H1 (cell line): ENCODE measurements around the gene CDC42EP5. TPM values are rescaled to one million over a fixed set of nuclear protein-coding genes. Genes with fewer than 3 reads are reported as not detected.
A peak's percentile ranks its signal among the peaks of the same experiment; 100 is the strongest.

Experiments
- CTCF ChIA-PET: fragments of 300-600 bp; sonication (Branson Sonifier 250); formaldehyde crosslinking; loops from one replicate; lab custom pipeline; 2021; ENCODE audit not compliant: partially characterized antibody; lab: Charles Lee
- POLR2A ChIA-PET: fragments of 300-600 bp; sonication (Branson Sonifier 250); formaldehyde crosslinking; loops from one replicate; lab custom pipeline; 2021; ENCODE audit warnings: inconsistent platforms; ENCODE audit not compliant: partially characterized antibody; lab: Charles Lee
- DNase-seq, 2 experiments: peaks; one replicate each; pipeline versions ENCODE4 v3.0.0 to v3.0.0-alpha.2; 2010 to 2022; ENCODE audit warnings: low spot score in 2 of 2, low read depth in 1 of 2, mixed read lengths in 1 of 2
- FAIRE-seq: peaks from 2 replicates; lab custom pipeline; 2011; peaks lifted over from hg19 to GRCh38; lab: Jason Lieb, UNC
- H2AFZ ChIP-seq: 2 replicates; pipeline ENCODE4 v1.8.1; 2012; ENCODE audit warnings: low read length, inconsistent platforms
- H2AK5ac ChIP-seq: 2 replicates; pipeline ENCODE4 v1.6.1; 2013; ENCODE audit warnings: low read depth, low read length
- H2BK120ac ChIP-seq: replicated peaks from 2 replicates; pipeline ENCODE3; 2013; ENCODE audit warnings: low read depth, low read length, inconsistent platforms
- H2BK12ac ChIP-seq: 2 replicates; pipeline ENCODE4 v1.6.1; 2013; ENCODE audit warnings: low read depth, low read length
- H2BK15ac ChIP-seq: 2 replicates; pipeline ENCODE4 v1.6.1; 2013; ENCODE audit warnings: low read length
- H2BK20ac ChIP-seq: 2 replicates; pipeline ENCODE4 v1.6.1; 2013; ENCODE audit warnings: low read length
- H2BK5ac ChIP-seq: 2 replicates; pipeline ENCODE4 v1.6.1; 2013; ENCODE audit warnings: low read depth, low read length
- H3K14ac ChIP-seq: 2 replicates; pipeline ENCODE4 v1.6.1; 2013; ENCODE audit warnings: inconsistent platforms; ENCODE audit not compliant: insufficient read length
- H3K18ac ChIP-seq: 2 replicates; pipeline ENCODE4 v1.6.1; 2013; ENCODE audit warnings: low read length; ENCODE audit errors: extremely low read depth
- H3K23ac ChIP-seq: 2 replicates; pipeline ENCODE4 v1.6.1; 2013; ENCODE audit warnings: inconsistent platforms; ENCODE audit not compliant: insufficient read length
- H3K23me2 ChIP-seq: 2 replicates; pipeline ENCODE4 v1.6.1; 2013; ENCODE audit warnings: low read depth, low read length
- H3K27ac ChIP-seq: 2 replicates; pipeline ENCODE4 v1.6.1; 2011; ENCODE audit warnings: low read depth, low read length, inconsistent platforms
- H3K27me3 ChIP-seq, 4 experiments: replicated peaks in 1 of 4; 1 replicate in 1 of 4; 2 replicates in 3 of 4; pipeline versions ENCODE4 v1.6.1 to v1.8.1; 2011 to 2013; ENCODE audit warnings: low read length in 3 of 4, mild to moderate bottlenecking in 3 of 4, inconsistent platforms in 2 of 4, mixed read lengths in 2 of 4, moderate library complexity in 1 of 4; ENCODE audit not compliant: control insufficient read depth in 3 of 4, insufficient read depth in 3 of 4; ENCODE audit errors: extremely low read depth in 1 of 4
- H3K36me3 ChIP-seq, 4 experiments: 2 replicates each; pipeline versions ENCODE4 v1.6.1 to v1.8.1; 2011 to 2013; ENCODE audit warnings: mild to moderate bottlenecking in 4 of 4, low read length in 3 of 4, moderate library complexity in 2 of 4, control low read depth in 1 of 4, inconsistent platforms in 1 of 4; ENCODE audit not compliant: insufficient read depth in 4 of 4, control insufficient read depth in 2 of 4
- H3K4ac ChIP-seq: replicated peaks from 2 replicates; pipeline ENCODE3; 2013; ENCODE audit warnings: low read length, low read depth, mixed read lengths, inconsistent platforms; ENCODE audit not compliant: insufficient read length
- H3K4me1 ChIP-seq, 4 experiments: replicated peaks in 1 of 4; 1 replicate in 1 of 4; 2 replicates in 3 of 4; pipeline versions ENCODE4 v1.6.1 to v1.8.1; 2011 to 2013; ENCODE audit warnings: low read length in 3 of 4, inconsistent platforms in 2 of 4, mixed read lengths in 1 of 4; ENCODE audit not compliant: insufficient read depth in 4 of 4, control insufficient read depth in 3 of 4
- H3K4me2 ChIP-seq, 2 experiments: 2 replicates each; pipeline versions ENCODE4 v1.6.1 to v1.8.1; 2011 to 2013; ENCODE audit warnings: low read depth in 2 of 2, low read length in 2 of 2, control low read depth in 1 of 2, inconsistent platforms in 1 of 2, mild to moderate bottlenecking in 1 of 2; ENCODE audit not compliant: insufficient read depth in 1 of 2
- H3K4me3 ChIP-seq, 4 experiments: fragments of 200-600, 300-600 bp in 1 of 4; sonication (generic), shearing (Covaris generic), sonication (Bioruptor Twin) in 1 of 4; 2 replicates each; pipeline versions ENCODE4 v1.5.1 to v1.8.1; 2011 to 2016; ENCODE audit warnings: low read length in 4 of 4, low read depth in 3 of 4, control low read depth in 2 of 4, inconsistent platforms in 2 of 4, mild to moderate bottlenecking in 2 of 4, mixed read lengths in 1 of 4, moderate library complexity in 1 of 4; ENCODE audit not compliant: insufficient read depth in 2 of 4; ENCODE audit errors: extremely low read depth in 1 of 4
- H3K56ac ChIP-seq: replicated peaks from 2 replicates; pipeline ENCODE3; 2013; ENCODE audit warnings: low read depth, mild to moderate bottlenecking, mixed read lengths, low read length, inconsistent platforms; ENCODE audit not compliant: insufficient read length
- H3K79me1 ChIP-seq: 2 replicates; pipeline ENCODE4 v1.6.1; 2013; ENCODE audit warnings: low read depth, low read length, control low read depth
- H3K79me2 ChIP-seq, 2 experiments: 2 replicates each; pipeline versions ENCODE4 v1.6.1 to v1.8.1; 2012 to 2013; ENCODE audit warnings: low read length in 2 of 2, mild to moderate bottlenecking in 2 of 2, inconsistent platforms in 1 of 2; ENCODE audit not compliant: insufficient read depth in 2 of 2, control insufficient read depth in 1 of 2
- H3K9ac ChIP-seq, 4 experiments: replicated peaks in 1 of 4; 1 replicate in 1 of 4; 2 replicates in 3 of 4; pipeline versions ENCODE4 v1.6.1 to v1.8.1; 2011 to 2013; ENCODE audit warnings: low read depth in 3 of 4, low read length in 3 of 4, control low read depth in 2 of 4, mild to moderate bottlenecking in 2 of 4, moderate library complexity in 2 of 4, inconsistent platforms in 1 of 4; ENCODE audit errors: extremely low read depth in 1 of 4
- H3K9me3 ChIP-seq, 2 experiments: 2 replicates each; pipeline versions ENCODE4 v1.6.1 to v1.8.1; 2012 to 2013; ENCODE audit warnings: mild to moderate bottlenecking in 2 of 2, moderate library complexity in 2 of 2, control low read depth in 1 of 2, inconsistent platforms in 1 of 2, low read depth in 1 of 2, low read length in 1 of 2, mixed read lengths in 1 of 2; ENCODE audit not compliant: insufficient read depth in 2 of 2
- H4K20me1 ChIP-seq, 2 experiments: replicated peaks in 1 of 2; 2 replicates each; pipeline versions ENCODE3 to v1.8.1; 2011 to 2013; ENCODE audit warnings: inconsistent platforms in 2 of 2, low read length in 2 of 2, mild to moderate bottlenecking in 1 of 2; ENCODE audit not compliant: insufficient read depth in 2 of 2, control insufficient read depth in 1 of 2
- H4K5ac ChIP-seq: 2 replicates; pipeline ENCODE4 v1.6.1; 2013; ENCODE audit warnings: low read length, low read depth, mixed read lengths, inconsistent platforms; ENCODE audit not compliant: insufficient read length
- H4K8ac ChIP-seq: 2 replicates; pipeline ENCODE4 v1.8.0; 2013; ENCODE audit warnings: mild to moderate bottlenecking, moderate library complexity, low read length, inconsistent platforms; ENCODE audit not compliant: insufficient read depth; ENCODE audit errors: extremely low read depth
- H4K91ac ChIP-seq: replicated peaks from 2 replicates; pipeline ENCODE3; 2013; ENCODE audit warnings: low read length, mixed read lengths, inconsistent platforms; ENCODE audit not compliant: insufficient read length
- BACH1 ChIP-seq: IDR thresholded peaks from 2 replicates; pipeline ENCODE4 v1.6.1; 2012; ENCODE audit warnings: low read length, improper control_type of control experiment
- BRCA1 ChIP-seq: IDR thresholded peaks from 2 replicates; pipeline ENCODE4 v1.6.1; 2012; ENCODE audit warnings: low read depth, low read length, improper control_type of control experiment
- GABPA ChIP-seq: IDR thresholded peaks from 2 replicates; pipeline ENCODE4 v1.6.1; 2011; ENCODE audit warnings: mild to moderate bottlenecking, low read length, moderate library complexity, borderline replicate concordance; ENCODE audit not compliant: insufficient read depth
- KDM4A ChIP-seq: IDR thresholded peaks from one replicate; pipeline ENCODE4 v1.7.1; 2012; ENCODE audit warnings: low read depth, mild to moderate bottlenecking, moderate library complexity, low read length, inconsistent platforms; ENCODE audit not compliant: severe bottlenecking
- SIRT6 ChIP-seq: IDR thresholded peaks from one replicate; pipeline ENCODE4 v1.7.1; 2012; ENCODE audit warnings: low read length, inconsistent platforms
- SUZ12 ChIP-seq: fragments of 200-600 bp; sonication (generic); IDR thresholded peaks from 2 replicates; pipeline ENCODE4 v1.6.1; 2012; ENCODE audit warnings: mild to moderate bottlenecking, inconsistent platforms, low read length, moderate library complexity, mixed read lengths
- TAF1 ChIP-seq: IDR thresholded peaks from 2 replicates; pipeline ENCODE4 v1.6.1; 2011; ENCODE audit warnings: mild to moderate bottlenecking, low read depth, low read length
- TBP ChIP-seq: IDR thresholded peaks from 2 replicates; pipeline ENCODE4 v1.6.1; 2011; ENCODE audit warnings: low read depth, low read length, improper control_type of control experiment
- TEAD4 ChIP-seq: IDR thresholded peaks from 2 replicates; pipeline ENCODE4 v1.6.1; 2012; ENCODE audit warnings: low read depth, low read length, inconsistent platforms, mixed read lengths
- YY1 ChIP-seq: IDR thresholded peaks from 2 replicates; pipeline ENCODE4 v1.6.1; 2011; ENCODE audit warnings: low read depth, mild to moderate bottlenecking, low read length
- WGBS, 2 experiments: shearing (Covaris generic) in 1 of 2; methylation state at CpG; one replicate each; pipeline versions ENCODE4 v1.1.6 to v1.1.7; 2013 to 2015; ENCODE audit warnings: low lambda C conversion rate in 2 of 2, mixed read lengths in 2 of 2, inconsistent platforms in 1 of 2, low coverage in 1 of 2, missing lambda C conversion rate in 1 of 2; ENCODE audit not compliant: insufficient replicate concordance in 2 of 2, insufficient coverage in 1 of 2, insufficient read length in 1 of 2; ENCODE audit errors: extremely low coverage in 1 of 2, missing lambda C conversion rate in 1 of 2; 5-methylcytosine and 5-hydroxymethylcytosine counted together
- polyA plus RNA-seq, 7 experiments: library from polyadenylated mRNA; depleted of rRNA in 3 of 7; stranded (reverse) in 5 of 7; unstranded in 2 of 7; fragments of >200 nt in 5 of 7; fragments of 200-250 nt in 2 of 7; gene quantifications; 1 replicate in 5 of 7; 2 replicates in 1 of 7; 4 replicates in 1 of 7; pipeline versions ENCODE4 v1.2.1 to v1.2.3, GENCODE V29; 2011 to 2013; ENCODE audit warnings: missing spikeins in 2 of 7, mixed read lengths in 2 of 7
- total RNA-seq: library from RNA; stranded (reverse); fragmentation: NEBNext Ultra II Directional; extraction: Animal tissue kit (Norgen Biotek cat#: 25700); gene quantifications from 2 replicates; pipeline ENCODE4 v1.2.1, GENCODE V29; 2021

Gene CDC42EP5
- total and polyA plus RNA-seq, 2 of the 8 experiments (the other 6 are each of a cell fraction or from before 2014, with no cell fraction given): 1.8 to 2.1 TPM

GRCh38 chr19:54451331-54451871, 21.7 kb downstream of the CDC42EP5 start:
- H4K8ac ChIP-seq: no peak overlapping the region

More at GRCh38 chr19:54451331-54451871, 21.7 kb downstream of the CDC42EP5 start:
- Histone ChIP-seq H4K5ac (no peak overlapping the region), H3K79me1 (peaks cover 18% of the 10 kb centered on the region), H3K79me2 (peaks cover 16 to 56% of the 10 kb centered on the region in 2 experiments), H2BK20ac (no peak overlapping the region), H2AFZ (no peak overlapping the region), H3K4me1 (peaks cover 0 to 2% (median under 1%) of the 10 kb centered on the region in 4 experiments; a peak in 5 of 7 replicates), H3K23ac (no peak overlapping the region), H2AK5ac (no peak overlapping the region), H3K9ac (peak overlapping the region in 1 of 4 experiments; percentile 37; a peak in 1 of 7 replicates), H3K27me3 (no peaks in the 10 kb centered on the region), H3K56ac (no peak overlapping the region), H3K36me3 (peaks cover 34 to 50% (median 45%) of the 10 kb centered on the region in 4 experiments), H2BK120ac (no peak overlapping the region), H2BK5ac (no peak overlapping the region), H4K91ac (no peak overlapping the region), H3K4me3 (no peak overlapping the region), H3K9me3 (no peaks in the 10 kb centered on the region), H3K4me2 (no peak overlapping the region; a peak in 1 of 4 replicates), H3K14ac (no peak overlapping the region), H3K18ac (no peak overlapping the region), H3K23me2 (peaks cover 6% of the 10 kb centered on the region; the same call in 1 of the 2 replicates), H4K20me1 (peaks cover 18 to 40% of the 10 kb centered on the region in 2 experiments), H3K4ac (no peak overlapping the region), H2BK12ac (no peak overlapping the region), H2BK15ac (no peak overlapping the region), H3K27ac (no peak overlapping the region)
- DNase-seq (no peak), FAIRE-seq (no peak)
- ChIA-PET CTCF (interaction anchor here (0.5 to 1.3 kb wide), 3 partner anchors 60 to 819 kb away, joined by 3 to 4 read pairs (median 4); partner anchors contain the start of gene DPRX), POLR2A (interaction anchor here (1.5 to 10.3 kb wide), 4 partner anchors 9 to 22 kb away, joined by 4 to 129 read pairs (median 8); partner anchors contain the start of gene LENG9)
- TF ChIP-seq YY1 (no peak), TBP (no peak), SIRT6 (no peak), BRCA1 (no peak), TEAD4 (no peak), KDM4A (no peak), BACH1 (no peak), TAF1 (no peak), SUZ12 (no peak), GABPA (no peak)
- 90% methylated on average over 9 of the region's 9 CpGs; no CpG with 5 or more reads in 1 of the 2 experiments for WGBS, 2 experiments
